ENCODE measurements around the gene C5. TPM values are rescaled to one million over a fixed set of nuclear protein-coding genes. Genes with fewer than 3 reads are reported as not detected.
"Not testable (repeated sequence)": the region's sequence is repeated elsewhere in the genome, so short reads cannot be mapped to it uniquely, and the experiment has no call there.

The C5 gene
- total RNA-seq, 4 donors from 2014 or later: 0.83 to 5.1 (median 1.6) TPM

DNA sequence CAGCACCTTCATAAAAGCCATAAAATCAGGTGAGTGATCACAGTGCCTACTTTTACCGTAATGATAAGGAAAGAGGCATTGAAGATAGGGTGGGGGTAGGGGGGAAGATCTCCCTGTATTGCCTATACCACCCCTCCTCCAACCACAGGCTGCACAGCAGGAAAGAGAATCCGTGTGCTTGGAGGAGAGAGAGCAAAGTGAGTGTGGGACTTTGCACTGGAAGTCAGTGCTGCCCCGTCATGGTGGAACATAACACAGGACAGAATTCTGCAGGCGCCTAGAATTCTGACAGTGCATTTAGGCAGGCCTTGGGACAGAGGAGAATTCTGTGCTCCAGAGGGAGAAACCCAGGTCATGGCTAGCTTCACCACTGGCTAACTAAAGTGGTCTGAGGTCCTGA lies 3.5 kb upstream of the C5 start:
- Histone ChIP-seq H3K27me3 (no peaks in the 10 kb centered on the region), H3K36me3 (no peaks in the 10 kb centered on the region), H3K4me3 (no peak overlapping the region), H3K9me3 (no peaks in the 10 kb centered on the region), H3K27ac (no peak overlapping the region), H3K4me1 (no peaks in the 10 kb centered on the region)
- no peak for DNase-seq
- TF ChIP-seq, protein P1, sequence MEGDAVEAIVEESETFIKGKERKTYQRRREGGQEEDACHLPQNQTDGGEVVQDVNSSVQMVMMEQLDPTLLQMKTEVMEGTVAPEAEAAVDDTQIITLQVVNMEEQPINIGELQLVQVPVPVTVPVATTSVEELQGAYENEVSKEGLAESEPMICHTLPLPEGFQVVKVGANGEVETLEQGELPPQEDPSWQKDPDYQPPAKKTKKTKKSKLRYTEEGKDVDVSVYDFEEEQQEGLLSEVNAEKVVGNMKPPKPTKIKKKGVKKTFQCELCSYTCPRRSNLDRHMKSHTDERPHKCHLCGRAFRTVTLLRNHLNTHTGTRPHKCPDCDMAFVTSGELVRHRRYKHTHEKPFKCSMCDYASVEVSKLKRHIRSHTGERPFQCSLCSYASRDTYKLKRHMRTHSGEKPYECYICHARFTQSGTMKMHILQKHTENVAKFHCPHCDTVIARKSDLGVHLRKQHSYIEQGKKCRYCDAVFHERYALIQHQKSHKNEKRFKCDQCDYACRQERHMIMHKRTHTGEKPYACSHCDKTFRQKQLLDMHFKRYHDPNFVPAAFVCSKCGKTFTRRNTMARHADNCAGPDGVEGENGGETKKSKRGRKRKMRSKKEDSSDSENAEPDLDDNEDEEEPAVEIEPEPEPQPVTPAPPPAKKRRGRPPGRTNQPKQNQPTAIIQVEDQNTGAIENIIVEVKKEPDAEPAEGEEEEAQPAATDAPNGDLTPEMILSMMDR (IDR thresholded peaks at IDR 0.05): no peak
- TF ChIP-seq POLR2A (IDR thresholded peaks at IDR 0.05): no peak
- WGBS, 2 donors: 65 to 84% methylated on average over 4 of the region's 4 CpGs
- intact Hi-C loops (cut with DNase I): loop anchor here (10.0 kb wide), 1 partner anchor 69 kb away; no protein-coding TSS in a partner anchor

- Histone ChIP-seq H3K4me3 (no peak overlapping the region), H3K36me3 (no peaks in the 10 kb centered on the region), H3K9me3 (no peaks in the 10 kb centered on the region), H3K27me3 (no peaks in the 10 kb centered on the region), H3K4me1 (no peaks in the 10 kb centered on the region), H3K27ac (no peak overlapping the region)
- TF ChIP-seq, protein P1 (IDR thresholded peaks at IDR 0.05): no peak
- no peak for TF ChIP-seq POLR2A (IDR thresholded peaks at IDR 0.05)
- no peak for DNase-seq
- intact Hi-C loops (cut with DNase I): no loop called here
Observed at GRCh38 chr9:121048618-121049017, 1.5 kb downstream of the C5 start.

GRCh38 chr9:121048175-121048574 lies 1.9 kb downstream of the C5 start:
- no peaks in the 10 kb centered on the region for H3K9me3 ChIP-seq
- H3K4me3 ChIP-seq: no peak overlapping the region
- WGBS, 2 donors: 95 to 100% methylated on average over 2 of the region's 2 CpGs
- intact Hi-C loops (cut with DNase I): no loop called here
- DNase-seq: no peak
- TF ChIP-seq, protein P1 (IDR thresholded peaks at IDR 0.05): no peak
- TF ChIP-seq POLR2A (IDR thresholded peaks at IDR 0.05): no peak
- H3K36me3 ChIP-seq: no peaks in the 10 kb centered on the region
- no peaks in the 10 kb centered on the region for H3K27me3 ChIP-seq
- no peak overlapping the region for H3K27ac ChIP-seq
- H3K4me1 ChIP-seq: no peaks in the 10 kb centered on the region

GRCh38 chr9:121038804-121039203 lies 11.3 kb downstream of the C5 start:
- no peaks in the 10 kb centered on the region for H3K9me3 ChIP-seq
- H3K27me3 ChIP-seq: no peaks in the 10 kb centered on the region
- no peak for DNase-seq
- intact Hi-C loops (cut with DNase I): no loop called here
- peak overlapping the region in 1 of 4 donors; percentile 57 for H3K27ac ChIP-seq
- H3K4me1 ChIP-seq: peaks cover 0 to 12% (median 0%) of the 10 kb centered on the region in 3 donors
- no peaks in the 10 kb centered on the region for H3K36me3 ChIP-seq
- no peak for TF ChIP-seq POLR2A (IDR thresholded peaks at IDR 0.05)
- TF ChIP-seq, protein P1 (IDR thresholded peaks at IDR 0.05): no peak
- no peak overlapping the region for H3K4me3 ChIP-seq

GRCh38 chr9:121038362-121038761 lies 11.7 kb downstream of the C5 start:
- WGBS, 2 donors: 78 to 80% methylated on average over 2 of the region's 2 CpGs

DNA sequence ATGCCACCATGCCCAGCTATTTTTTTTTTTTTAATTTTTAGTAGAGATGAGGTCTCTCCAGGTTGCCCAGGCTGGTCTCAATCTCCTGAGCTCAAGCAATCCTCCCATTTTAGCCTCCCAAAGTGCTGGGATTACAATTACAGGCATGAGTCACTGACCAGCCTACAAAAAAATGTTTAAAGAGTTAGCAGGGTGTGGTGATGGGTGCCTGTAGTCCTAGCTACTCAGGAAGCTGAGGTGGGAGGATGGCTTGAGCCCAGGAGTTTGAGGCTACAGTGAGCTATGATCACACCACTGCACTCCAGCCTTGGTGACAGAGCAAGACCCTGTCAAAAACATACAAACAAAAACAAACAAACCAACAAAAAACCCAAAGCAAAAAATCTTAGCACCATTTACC lies 14.4 kb downstream of the C5 start:
- peaks cover 0 to 12% (median 0%) of the 10 kb centered on the region in 3 donors for H3K4me1 ChIP-seq
- H3K27ac ChIP-seq; DNase-seq; H3K27me3 ChIP-seq; intact Hi-C loops (cut with DNase I); H3K4me3 ChIP-seq; H3K36me3 ChIP-seq; H3K9me3 ChIP-seq: not testable (repeated sequence)

More at GRCh38 chr9:121038362-121038761, 11.7 kb downstream of the C5 start:
- Histone ChIP-seq H3K4me1 (peaks cover 0 to 12% (median 0%) of the 10 kb centered on the region in 3 donors), H3K27ac (peak overlapping the region in 1 of 4 donors; percentile 57), H3K9me3 (no peaks in the 10 kb centered on the region), H3K36me3 (no peaks in the 10 kb centered on the region), H3K4me3 (no peak overlapping the region), H3K27me3 (no peaks in the 10 kb centered on the region)
- TF ChIP-seq, protein P1 (IDR thresholded peaks at IDR 0.05): no peak
- no peak for TF ChIP-seq POLR2A (IDR thresholded peaks at IDR 0.05)
- intact Hi-C loops (cut with DNase I): no loop called here
- DNase-seq: no peak
